RWPE2 (cell line): ENCODE data around the gene ERBB4.
"Not testable (repeated sequence)": the region's sequence is repeated elsewhere in the genome, so short reads cannot be mapped to it uniquely, and the experiment has no call there.

Experiments
- ATAC-seq: fragments of 200-7000 bp; cut with Tn5 transposase; 3 replicates; pipeline ENCODE4 v1.9.1; 2021; ENCODE audit warnings: low read depth
- DNase-seq: peaks from one replicate; pipeline ENCODE4 v3.0.0-alpha.2; 2020; ENCODE audit warnings: low spot score
- H3K27ac ChIP-seq: fragments of 450-650 bp; 2 replicates; pipeline ENCODE4 v1.5.1; 2017; ENCODE audit warnings: mild to moderate bottlenecking; ENCODE audit not compliant: poor library complexity, severe bottlenecking
- H3K27me3 ChIP-seq: fragments of 250-450 bp; sonication (Bioruptor Pico); 2 replicates; pipeline ENCODE4 v1.5.1; 2021; ENCODE audit warnings: mild to moderate bottlenecking, moderate library complexity; ENCODE audit not compliant: insufficient read depth, poor library complexity, severe bottlenecking
- H3K36me3 ChIP-seq: fragments of 250-450 bp; sonication (Bioruptor Pico); 2 replicates; pipeline ENCODE4 v1.5.1; 2020; ENCODE audit warnings: low read depth, mild to moderate bottlenecking, moderate library complexity
- H3K4me1 ChIP-seq: fragments of 250-450 bp; sonication (Bioruptor Pico); 2 replicates; pipeline ENCODE4 v1.5.1; 2021; ENCODE audit warnings: mild to moderate bottlenecking, moderate library complexity; ENCODE audit not compliant: insufficient read depth, poor library complexity, severe bottlenecking
- H3K4me3 ChIP-seq: fragments of 250-450 bp; sonication (Bioruptor Pico); 2 replicates; pipeline ENCODE4 v1.5.1; 2021; ENCODE audit warnings: mild to moderate bottlenecking, moderate library complexity; ENCODE audit not compliant: severe bottlenecking
- H3K9me3 ChIP-seq: fragments of 250-450 bp; sonication (Bioruptor Pico); 2 replicates; pipeline ENCODE4 v1.5.1; 2021; ENCODE audit warnings: mild to moderate bottlenecking, moderate library complexity; ENCODE audit not compliant: severe bottlenecking
- CTCF ChIP-seq: fragments of 450-650 bp; IDR thresholded peaks from one replicate; pipeline ENCODE4 v1.5.1; 2017; ENCODE audit warnings: mild to moderate bottlenecking, moderate library complexity; ENCODE audit not compliant: poor library complexity, severe bottlenecking

The ERBB4 gene

GRCh38 chr2:211611621-211612020 lies 927.0 kb downstream of the ERBB4 start:
- TF ChIP-seq CTCF = no peak
- ATAC-seq = no peak
- Histone ChIP-seq H3K4me1 (no peaks in the 10 kb centered on the region), H3K4me3 (no peak overlapping the region), H3K27me3 (no peaks in the 10 kb centered on the region), H3K9me3 (no peaks in the 10 kb centered on the region), H3K36me3 (no peaks in the 10 kb centered on the region), H3K27ac (no peak overlapping the region)
- DNase-seq = no peak

GRCh38 chr2:211611061-211611518 lies 927.5 kb downstream of the ERBB4 start:
- TF ChIP-seq CTCF = no peak
- H3K9me3 ChIP-seq = no peaks in the 10 kb centered on the region
- ATAC-seq = no peak
- no peaks in the 10 kb centered on the region for H3K27me3 ChIP-seq
- no peaks in the 10 kb centered on the region for H3K36me3 ChIP-seq
- H3K4me1 ChIP-seq = no peaks in the 10 kb centered on the region
- no peak for DNase-seq
- no peak overlapping the region for H3K4me3 ChIP-seq
- H3K27ac ChIP-seq = no peak overlapping the region

- ATAC-seq = no peak
Observed at GRCh38 chr2:211609127-211609526, 929.5 kb downstream of the ERBB4 start.

GRCh38 chr2:211599146-211599545 lies 939.5 kb downstream of the ERBB4 start:
- DNase-seq (no peak), ATAC-seq (no peak)
- no peaks in the 10 kb centered on the region for H3K27me3 ChIP-seq
- H3K27ac ChIP-seq = no peak overlapping the region
- H3K9me3 ChIP-seq = no peaks in the 10 kb centered on the region
- H3K36me3 ChIP-seq = no peaks in the 10 kb centered on the region
- no peaks in the 10 kb centered on the region for H3K4me1 ChIP-seq
- TF ChIP-seq CTCF = no peak
- H3K4me3 ChIP-seq = no peak overlapping the region

More at GRCh38 chr2:211609127-211609526, 929.5 kb downstream of the ERBB4 start:
- TF ChIP-seq CTCF = no peak
- H3K27me3 ChIP-seq = no peaks in the 10 kb centered on the region
- no peaks in the 10 kb centered on the region for H3K9me3 ChIP-seq
- H3K36me3 ChIP-seq = no peaks in the 10 kb centered on the region
- H3K27ac ChIP-seq = no peak overlapping the region
- no peaks in the 10 kb centered on the region for H3K4me1 ChIP-seq
- no peak overlapping the region for H3K4me3 ChIP-seq
- no peak for DNase-seq

- DNase-seq (no peak), ATAC-seq (no peak)
- Histone ChIP-seq H3K27me3 (no peaks in the 10 kb centered on the region), H3K27ac (no peak overlapping the region), H3K4me1 (no peaks in the 10 kb centered on the region), H3K36me3 (no peaks in the 10 kb centered on the region), H3K4me3 (no peak overlapping the region), H3K9me3 (no peaks in the 10 kb centered on the region)
- TF ChIP-seq CTCF = no peak
Observed at GRCh38 chr2:211598238-211598637, 940.4 kb downstream of the ERBB4 start.

- not testable (repeated sequence) for H3K4me3 ChIP-seq, H3K27ac ChIP-seq, DNase-seq, H3K36me3 ChIP-seq, ATAC-seq, H3K27me3 ChIP-seq, H3K4me1 ChIP-seq, H3K9me3 ChIP-seq
Observed at GRCh38 chr2:211592006-211592405, 946.6 kb downstream of the ERBB4 start.
